Measurements from ENCODE around the gene HGS. TPM values are rescaled to one million over a fixed set of nuclear protein-coding genes. Genes with fewer than 3 reads are reported as not detected.

The HGS gene
- total and polyA plus RNA-seq, 2 of the 8 experiments (the other 6 are each of a cell fraction or from before 2014, with no cell fraction given): 80.8 to 99.7 TPM

DNA sequence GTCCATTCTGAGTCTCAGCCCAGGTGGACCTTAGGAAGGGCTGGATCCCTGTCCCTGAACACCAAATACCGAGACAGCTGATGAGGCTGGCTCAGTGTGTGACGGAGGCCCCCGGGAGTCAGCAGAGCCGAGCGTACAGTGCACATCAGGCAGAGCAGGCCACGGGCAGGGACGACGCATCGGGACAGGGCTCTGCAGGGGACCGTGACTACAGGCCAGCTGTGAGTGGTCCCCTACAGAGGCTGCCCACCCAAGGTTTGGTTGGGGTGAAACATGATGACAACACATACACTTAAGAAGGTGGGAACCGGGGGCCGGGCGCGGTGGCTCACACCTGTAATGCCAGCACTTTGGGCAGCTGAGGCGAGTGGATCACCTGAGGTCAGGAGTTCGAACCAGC lies 10.9 kb upstream of the HGS start:
- H2BK12ac ChIP-seq (ENCODE audit: low read depth, low read length): no peak overlapping the region
- no peak overlapping the region for H2AK5ac ChIP-seq (ENCODE audit: low read depth, low read length)
- H2AFZ ChIP-seq (ENCODE audit: low read length): no peak overlapping the region
- H4K91ac ChIP-seq (replicated peaks; ENCODE audit: insufficient read length, low read length): no peak overlapping the region
- no peak overlapping the region for H3K18ac ChIP-seq (ENCODE audit: extremely low read depth, low read length)
- no peak overlapping the region for H3K9ac ChIP-seq (replicated peaks in 1 of 4; ENCODE audit: extremely low read depth in 1 of 4, low read depth in 3 of 4, low read length in 3 of 4)
- DNase-seq (ENCODE audit: low read depth in 1 of 2, low spot score in 2 of 2) (no peak), FAIRE-seq (no peak)
- no peaks in the 10 kb centered on the region for H3K23me2 ChIP-seq (ENCODE audit: low read depth, low read length)
- H3K56ac ChIP-seq (replicated peaks; ENCODE audit: insufficient read length, low read depth, low read length): no peak overlapping the region
- H3K9me3 ChIP-seq (ENCODE audit: insufficient read depth in 2 of 2, low read depth in 1 of 2, low read length in 1 of 2): no peaks in the 10 kb centered on the region
- H3K4me3 ChIP-seq (ENCODE audit: extremely low read depth in 1 of 4, insufficient read depth in 2 of 4, low read depth in 3 of 4, low read length in 4 of 4): no peak overlapping the region
- no peak overlapping the region for H2BK15ac ChIP-seq (ENCODE audit: low read length)
- peak overlapping the region; percentile 2; the same call in 1 of the 2 replicates for H4K8ac ChIP-seq (ENCODE audit: extremely low read depth, insufficient read depth, low read length)
- peaks cover 26 to 58% (median 51%) of the 10 kb centered on the region in 4 experiments for H3K36me3 ChIP-seq (ENCODE audit: control insufficient read depth in 2 of 4, insufficient read depth in 4 of 4, low read length in 3 of 4)
- H3K4ac ChIP-seq (replicated peaks; ENCODE audit: insufficient read length, low read depth, low read length): no peak overlapping the region
- CTCF ChIA-PET (ENCODE audit: partially characterized antibody): interaction anchor here (1.1 to 1.6 kb wide), 2 partner anchors 23 to 34 kb away, joined by 3 to 6 read pairs; no protein-coding TSS in a partner anchor
- H3K23ac ChIP-seq (ENCODE audit: insufficient read length): no peak overlapping the region
- no peaks in the 10 kb centered on the region for H3K27me3 ChIP-seq (replicated peaks in 1 of 4; ENCODE audit: control insufficient read depth in 3 of 4, extremely low read depth in 1 of 4, insufficient read depth in 3 of 4, low read length in 3 of 4)
- peaks cover 13 to 25% of the 10 kb centered on the region in 2 experiments for H4K20me1 ChIP-seq (replicated peaks in 1 of 2; ENCODE audit: control insufficient read depth in 1 of 2, insufficient read depth in 2 of 2, low read length in 2 of 2)
- peaks cover 0 to 16% of the 10 kb centered on the region in 2 experiments; a peak in 2 of 4 replicates for H3K79me2 ChIP-seq (ENCODE audit: control insufficient read depth in 1 of 2, insufficient read depth in 2 of 2, low read length in 2 of 2)
- H3K79me1 ChIP-seq (ENCODE audit: low read depth, low read length): no peaks in the 10 kb centered on the region; the same call in 1 of the 2 replicates
- 96% methylated on average over 16 of the region's 16 CpGs; no CpG with 5 or more reads in 1 of the 2 experiments for WGBS, 2 experiments (ENCODE audit: extremely low coverage in 1 of 2, insufficient coverage in 1 of 2, insufficient read length in 1 of 2, insufficient replicate concordance in 2 of 2, low coverage in 1 of 2, low lambda C conversion rate in 2 of 2, missing lambda C conversion rate in 1 of 2)
- H3K4me1 ChIP-seq (replicated peaks in 1 of 4; ENCODE audit: control insufficient read depth in 3 of 4, insufficient read depth in 4 of 4, low read length in 3 of 4): peaks cover 0 to 2% (median 0%) of the 10 kb centered on the region in 4 experiments; a peak in 1 of 7 replicates
- no peak overlapping the region for H3K14ac ChIP-seq (ENCODE audit: insufficient read length)
- H3K4me2 ChIP-seq (ENCODE audit: insufficient read depth in 1 of 2, low read depth in 2 of 2, low read length in 2 of 2): no peak overlapping the region
- no peak overlapping the region for H2BK5ac ChIP-seq (ENCODE audit: low read depth, low read length)
- no peak overlapping the region for H4K5ac ChIP-seq (ENCODE audit: insufficient read length, low read depth, low read length)
- no peak overlapping the region for H2BK20ac ChIP-seq (ENCODE audit: low read length)
- no peak overlapping the region for H3K27ac ChIP-seq (ENCODE audit: low read depth, low read length)
- TF ChIP-seq BRCA1 (IDR thresholded peaks at IDR 0.05; ENCODE audit: low read depth, low read length) (no peak), ASH2L (IDR thresholded peaks at IDR 0.05; ENCODE audit: low read length) (no peak), NANOG (IDR thresholded peaks at IDR 0.05; ENCODE audit: insufficient read depth, low read depth, low read length, poor library complexity, severe bottlenecking) (no peak), RNF2 (IDR thresholded peaks at IDR 0.05; ENCODE audit: borderline replicate concordance, low read depth, low read length, missing control alignments, poor library complexity, severe bottlenecking) (no peak), TEAD4 (IDR thresholded peaks at IDR 0.05; ENCODE audit: low read depth, low read length) (no peak), CBX8 (IDR thresholded peaks at IDR 0.05; ENCODE audit: borderline replicate concordance, low read depth, low read length) (no peak), EZH2 (IDR thresholded peaks at IDR 0.05; ENCODE audit: low read depth, low read length, severe bottlenecking) (no peak), MAFK (IDR thresholded peaks at IDR 0.05; ENCODE audit: low read depth, low read length) (no peak), KDM5A (IDR thresholded peaks at IDR 0.05; ENCODE audit: low read length) (no peak), EP300 (IDR thresholded peaks at IDR 0.05; ENCODE audit: borderline replicate concordance in 1 of 2, low read depth in 2 of 2, low read length in 2 of 2) (no peak), JUND (IDR thresholded peaks at IDR 0.05; ENCODE audit: low read length) (no peak), SIRT6 (IDR thresholded peaks at IDR 0.05; ENCODE audit: low read length) (no peak)
- POLR2A ChIA-PET (ENCODE audit: partially characterized antibody): interaction anchor here (0.8 to 28.4 kb wide), 9 partner anchors 12 to 220 kb away, joined by 3 to 436 read pairs (median 4); partner anchors contain the start of genes ARL16, HGS, MRPL12 and PDE6G
- no peak overlapping the region for H2BK120ac ChIP-seq (replicated peaks; ENCODE audit: low read depth, low read length)

Measured in H1 (cell line).